Endothelial cell of umbilical vein (primary cell): Measurements from ENCODE around the gene MACROD2. TPM values are rescaled to one million over a fixed set of nuclear protein-coding genes. Genes with fewer than 3 reads are reported as not detected.

Experiments used
- BruUV-seq: library from RNA; stranded (reverse); fragments of 400-500 nt; replicated peaks from 2 replicates; lab custom pipeline; 2021; lab: Mats Ljungman, UMichigan
- CTCF ChIA-PET: fragments of 300-600, 350-600 bp; sonication (Branson Sonifier 250); formaldehyde crosslinking; loops from one replicate; lab custom pipeline; 2021; ENCODE audit warnings: antibody characterized with exemption, inconsistent platforms; lab: Charles Lee
- POLR2A ChIA-PET: fragments of 300-600, 350-600 bp; sonication (Branson Sonifier 250); formaldehyde crosslinking; loops from one replicate; lab custom pipeline; 2021; ENCODE audit warnings: antibody characterized with exemption, inconsistent platforms; lab: Charles Lee
- DNase-seq: peaks from one replicate; pipeline ENCODE4 v3.0.0-alpha.2; 2011; ENCODE audit warnings: low read depth, low spot score
- FAIRE-seq: peaks from 2 replicates; lab custom pipeline; 2011; peaks lifted over from hg19 to GRCh38; lab: Jason Lieb, UNC
- H2AFZ ChIP-seq: 2 replicates; pipeline ENCODE4 v1.6.0; 2012; ENCODE audit warnings: low read depth, low read length, control low read depth, inconsistent platforms
- H3K27ac ChIP-seq: 2 replicates; pipeline ENCODE4 v1.5.1; 2011; ENCODE audit warnings: low read depth, mild to moderate bottlenecking, control low read depth, low read length, moderate library complexity; ENCODE audit not compliant: insufficient read depth
- H3K27me3 ChIP-seq, 2 experiments: 2 replicates each; pipeline versions ENCODE4 v1.6.0 to v1.6.1; 2011; ENCODE audit warnings: low read length in 2 of 2, mixed read lengths in 1 of 2; ENCODE audit not compliant: control insufficient read depth in 2 of 2, insufficient read depth in 2 of 2
- H3K36me3 ChIP-seq, 2 experiments: 2 replicates in 1 of 2; 3 replicates in 1 of 2; pipeline ENCODE4 v1.5.1; 2011; ENCODE audit warnings: low read length in 2 of 2, mild to moderate bottlenecking in 1 of 2, moderate library complexity in 1 of 2; ENCODE audit not compliant: control insufficient read depth in 2 of 2, insufficient read depth in 2 of 2; ENCODE audit errors: extremely low read depth in 1 of 2
- H3K4me1 ChIP-seq: 3 replicates; pipeline ENCODE4 v1.5.1; 2011; ENCODE audit warnings: mild to moderate bottlenecking, low read length; ENCODE audit not compliant: control insufficient read depth, insufficient read depth; ENCODE audit errors: extremely low read depth
- H3K4me2 ChIP-seq: 2 replicates; pipeline ENCODE4 v1.6.1; 2011; ENCODE audit warnings: low read length, control low read depth, mixed read lengths; ENCODE audit not compliant: insufficient read depth
- H3K4me3 ChIP-seq, 3 experiments: fragments of 200-600 bp in 1 of 3; sonication (generic), shearing (Covaris generic) in 1 of 3; replicated peaks in 1 of 3; 2 replicates each; pipeline ENCODE4 v1.5.1; 2011 to 2016; ENCODE audit warnings: control low read depth in 3 of 3, low read length in 3 of 3, mild to moderate bottlenecking in 2 of 3, inconsistent platforms in 1 of 3, low read depth in 1 of 3, moderate library complexity in 1 of 3; ENCODE audit not compliant: insufficient read depth in 1 of 3
- H3K79me2 ChIP-seq: 2 replicates; pipeline ENCODE4 v1.6.0; 2012; ENCODE audit warnings: low read length, inconsistent platforms; ENCODE audit not compliant: control insufficient read depth, insufficient read depth
- H3K9ac ChIP-seq: replicated peaks from 2 replicates; pipeline ENCODE3; 2011; ENCODE audit warnings: low read length, control low read depth; ENCODE audit not compliant: insufficient read depth; ENCODE audit errors: extremely low read depth
- H3K9me1 ChIP-seq: replicated peaks from 3 replicates; pipeline ENCODE4 v1.6.0; 2011; ENCODE audit warnings: mild to moderate bottlenecking, low read length; ENCODE audit not compliant: control insufficient read depth, insufficient read depth; ENCODE audit errors: extremely low read depth
- H3K9me3 ChIP-seq: replicated peaks from 2 replicates; pipeline ENCODE4 v1.5.1; 2012; ENCODE audit warnings: low read length, inconsistent platforms; ENCODE audit not compliant: control insufficient read depth, insufficient read depth
- H4K20me1 ChIP-seq: replicated peaks from 2 replicates; pipeline ENCODE3; 2011; ENCODE audit warnings: mild to moderate bottlenecking, low read length; ENCODE audit not compliant: control insufficient read depth, insufficient read depth; ENCODE audit errors: extremely low read depth
- CTCF ChIP-seq, 2 donors: IDR thresholded peaks; 1 replicate in 1 of 2; 2 replicates in 1 of 2; pipeline ENCODE4 v1.5.1; 2011; ENCODE audit warnings: low read length in 2 of 2, mild to moderate bottlenecking in 2 of 2, moderate library complexity in 2 of 2, control low read depth in 1 of 2, inconsistent platforms in 1 of 2, low read depth in 1 of 2; ENCODE audit not compliant: insufficient read depth in 1 of 2; ENCODE audit errors: extremely low read depth in 1 of 2
- EZH2 ChIP-seq: IDR thresholded peaks from 2 replicates; pipeline ENCODE4 v1.6.1; 2012; ENCODE audit warnings: borderline replicate concordance, low read depth, mild to moderate bottlenecking, moderate library complexity, low read length, inconsistent platforms; ENCODE audit not compliant: severe bottlenecking
- FOS ChIP-seq: IDR thresholded peaks from 2 replicates; pipeline ENCODE4 v1.6.1; 2011; ENCODE audit warnings: mild to moderate bottlenecking, low read length, moderate library complexity, borderline replicate concordance; ENCODE audit not compliant: insufficient read depth
- GATA2 ChIP-seq: IDR thresholded peaks from 2 replicates; pipeline ENCODE4 v1.7.0; 2011; ENCODE audit warnings: low read depth, mild to moderate bottlenecking, moderate library complexity, mixed read lengths, low read length; ENCODE audit not compliant: insufficient read length, insufficient read depth
- JUN ChIP-seq: IDR thresholded peaks from 2 replicates; pipeline ENCODE4 v1.6.1; 2011; ENCODE audit warnings: borderline replicate concordance, low read depth; ENCODE audit not compliant: insufficient read length, insufficient read depth
- MAX ChIP-seq: IDR thresholded peaks from 2 replicates; pipeline ENCODE4 v1.6.1; 2011; ENCODE audit not compliant: insufficient read depth, insufficient read length
- MYC ChIP-seq: IDR thresholded peaks from one replicate; pipeline ENCODE4 v1.6.1; 2011; ENCODE audit warnings: mild to moderate bottlenecking, low read depth, low read length
- POLR2A ChIP-seq: IDR thresholded peaks from 2 replicates; pipeline ENCODE4 v1.6.1; 2012; ENCODE audit warnings: low read depth, mild to moderate bottlenecking, control low read depth, low read length
- POLR2AphosphoS5 ChIP-seq: IDR thresholded peaks from 2 replicates; pipeline ENCODE4 v1.6.1; 2012; ENCODE audit warnings: low read depth, mild to moderate bottlenecking, control low read depth, low read length, moderate library complexity; ENCODE audit not compliant: insufficient read depth
- dilution Hi-C: fragments of 300-500 bp; cut with MboI; formaldehyde crosslinking; loops from one replicate; pipeline ENCODE4 v1.15.0; 2019; ENCODE audit warnings: low sequenced_read_pairs; ENCODE audit not compliant: extremely low pct_ligation_motif_present
- intact Hi-C: fragments of 100-400 bp; cut with micrococcal nuclease; formaldehyde crosslinking; loops from one replicate; pipeline ENCODE4 v1.10.0; 2022
- polyA plus RNA-seq, 4 experiments: library from polyadenylated mRNA; depleted of rRNA in 3 of 4; stranded (reverse) in 3 of 4; unstranded in 1 of 4; fragments of >200 nt; gene quantifications; 2 replicates each; pipeline versions ENCODE4 v1.2.1 to v1.2.3, GENCODE V29; 2011 to 2012; ENCODE audit warnings: missing spikeins in 1 of 4
- total RNA-seq: library from RNA; stranded (reverse); gene quantifications from 2 replicates; pipeline ENCODE4 v1.2.3, GENCODE V29; 2021

MACROD2 gene
- total and polyA plus RNA-seq, 2 donors (not counting 3 experiments of a cell fraction or from before 2014, with no cell fraction given): 0.11 to 0.73 TPM

GRCh38 chr20:15461938-15462337 lies 1466.6 kb downstream of the MACROD2 start:
- no TSS peak for BruUV-seq
- no peaks in the 10 kb centered on the region for H3K9me3 ChIP-seq
- TF ChIP-seq JUN: no peak
- TF ChIP-seq MAX: no peak
- no peak for TF ChIP-seq POLR2A
- TF ChIP-seq FOS: no peak
- TF ChIP-seq GATA2: no peak
- no peak for TF ChIP-seq CTCF (IDR thresholded peaks at IDR 0.05; ENCODE audit: extremely low read depth in 1 of 2, insufficient read depth in 1 of 2, low read depth in 1 of 2, low read length in 2 of 2)
- no peak for TF ChIP-seq MYC
- no peak for TF ChIP-seq EZH2
- TF ChIP-seq POLR2AphosphoS5: no peak
- H3K4me2 ChIP-seq: no peak overlapping the region
- no peaks in the 10 kb centered on the region for H3K79me2 ChIP-seq
- DNase-seq (no peak), FAIRE-seq (no peak)
- ChIA-PET POLR2A (no interaction called here), CTCF (no interaction called here)
- no peak overlapping the region for H3K27ac ChIP-seq
- no peaks in the 10 kb centered on the region for H3K4me1 ChIP-seq
- no peaks in the 10 kb centered on the region for H3K36me3 ChIP-seq
- intact Hi-C loops: no loop called here
- no peaks in the 10 kb centered on the region for H3K9me1 ChIP-seq
- H3K27me3 ChIP-seq: no peaks in the 10 kb centered on the region
- no peak overlapping the region for H2AFZ ChIP-seq
- no peaks in the 10 kb centered on the region for H4K20me1 ChIP-seq
- dilution Hi-C loops: no loop called here
- no peak overlapping the region for H3K4me3 ChIP-seq
- no peak overlapping the region for H3K9ac ChIP-seq
